Subcutaneous preadipocyte (primary cell): ENCODE results near the gene MYO5B. TPM values are rescaled to one million over a fixed set of nuclear protein-coding genes. Genes with fewer than 3 reads are reported as not detected.

Experiments
- small RNA-seq: library from RNA; depleted of rRNA; stranded (forward); fragments of <200 nt; gene quantifications from one replicate; pipeline ENCODE3, GENCODE V24; 2012
- total RNA-seq: library from RNA; depleted of rRNA; stranded (reverse); fragments of >200 nt; gene quantifications from 2 replicates; pipeline ENCODE4 v1.2.3, GENCODE V29; 2012

MYO5B gene
- under 0.01 TPM in 1 of 2 replicates, not detected in the other for total RNA-seq

GRCh38 chr18:50194631-50195532, at the start of gene MYO5B:
Gene MYO5B (minus strand): TSS chr18:50195147. CDS start chr18:50194793, 354 bp downstream.

GRCh38 chr18:49813319-49814146, 381.4 kb downstream of the MYO5B start, which contains the start of gene ACAA2:
Gene ACAA2 (minus strand): TSS chr18:49813533. CDS start chr18:49813484, 49 bp downstream.

Small RNA genes within 50 kb of the gene (small RNA-seq; reads per million reads assigned to genes)
- gene RF00019 (not detected), gene RF00283 (not detected), gene RN7SL310P (not detected), gene RNA5SP457 (not detected), gene SCARNA17 (not detected)

Other genes with a start within 250 kb of the MYO5B start
- gene CFAP53, start 71.3 kb upstream of the MYO5B start, total RNA-seq = 0.20 and 0.37 TPM in 2 replicates
- gene MBD1, start 86.4 kb upstream of the MYO5B start, total RNA-seq = 37.8 and 60.4 TPM in 2 replicates
- 27.6 and 43.8 TPM in 2 replicates for gene CXXC1, start 92.5 kb upstream of the MYO5B start, total RNA-seq
- gene SKA1, start 179.9 kb upstream of the MYO5B start, total RNA-seq = 15.8 and 25.4 TPM in 2 replicates